Mucosa of descending colon (tissue), 3 donors: ENCODE results near the gene MRPL16. TPM values are rescaled to one million over a fixed set of nuclear protein-coding genes. Genes with fewer than 3 reads are reported as not detected.
"Not testable (repeated sequence)": the region's sequence is repeated elsewhere in the genome, so short reads cannot be mapped to it uniquely, and the experiment has no call there.

Experiments used
- ATAC-seq: fragments of 200-7000 bp; cut with Tn5 transposase; one replicate; pipeline ENCODE4 v1.9.1; 2020; ENCODE audit warnings: mild to moderate bottlenecking, moderate library complexity
- DNase-seq, 3 donors: peaks; one replicate each; pipeline ENCODE4 v3.0.0-alpha.2; 2020
- H3K36me3 ChIP-seq: fragments of 200-600 bp; one replicate; pipeline ENCODE4 v1.8.0; 2021; ENCODE audit warnings: low read depth, mild to moderate bottlenecking
- H3K4me1 ChIP-seq: fragments of 200-600 bp; one replicate; pipeline ENCODE4 v1.8.0; 2021; ENCODE audit warnings: low read depth, mild to moderate bottlenecking
- H3K4me3 ChIP-seq: fragments of 200-600 bp; one replicate; pipeline ENCODE4 v1.8.0; 2021; ENCODE audit warnings: mild to moderate bottlenecking
- H3K9me3 ChIP-seq: fragments of 200-600 bp; one replicate; pipeline ENCODE4 v1.8.0; 2021; ENCODE audit warnings: mild to moderate bottlenecking
- intact Hi-C, 2 donors: fragments of 100-400 bp; cut with DNase I in 1 of 2; cut with micrococcal nuclease in 1 of 2; formaldehyde crosslinking; loops; one replicate each; pipeline versions ENCODE4 v1.11.0 to v1.11.1; 2022; cut with DNase I, micrococcal nuclease
- total RNA-seq, 3 donors: library from RNA; stranded (reverse); fragmentation: NEBNext Ultra II Directional in 2 of 3; extraction: Animal tissue kit (Norgen Biotek cat#: 25700) in 2 of 3; gene quantifications; one replicate each; pipeline versions ENCODE4 v1.2.1 to v1.2.4, GENCODE V29; 2021 to 2023
- TF ChIP-seq, protein P1 (sequence below): fragments of 200-600 bp; IDR thresholded peaks from one replicate; pipeline ENCODE4 v1.8.0; 2022; ENCODE audit warnings: antibody characterized with exemption, mild to moderate bottlenecking
- donor health status: DM: no; HTN: no; CAD: no; lungs with moderate emphysema.
- donor health status: DM: no; HTN: no; CAD: no.
- donor health status: DM: no; HTN: yes; CAD: no.

The MRPL16 gene
- total RNA-seq, 3 donors from 2014 or later: 38.8 to 54.3 (median 51.5) TPM

DNA sequence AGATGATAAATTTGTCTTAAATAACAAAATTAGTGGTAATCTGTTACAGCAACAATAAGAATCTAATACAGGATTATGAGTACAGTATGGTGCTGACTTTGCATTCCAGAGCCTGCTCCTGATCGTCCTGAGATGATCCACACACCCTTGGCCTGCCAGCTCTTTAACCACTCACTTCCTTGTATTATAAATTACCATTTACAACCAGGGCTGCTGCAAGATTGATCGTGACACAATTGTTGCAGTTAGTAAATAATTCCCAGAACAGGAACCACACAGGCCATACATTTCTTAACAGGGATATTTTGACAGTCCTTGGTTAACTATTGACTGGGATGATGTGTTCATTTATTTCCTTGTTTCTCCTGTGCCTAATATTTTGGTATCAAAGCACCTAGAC lies 38.6 kb upstream of the MRPL16 start:
- intact Hi-C loops: no loop called here
- ATAC-seq (peak; percentile 95), DNase-seq (peak in 2 of 3 donors; percentile 49 to 70)
- Histone ChIP-seq H3K4me1 (no peaks in the 10 kb centered on the region), H3K9me3 (no peaks in the 10 kb centered on the region), H3K4me3 (no peak overlapping the region), H3K36me3 (no peaks in the 10 kb centered on the region)
- TF ChIP-seq, protein P1, sequence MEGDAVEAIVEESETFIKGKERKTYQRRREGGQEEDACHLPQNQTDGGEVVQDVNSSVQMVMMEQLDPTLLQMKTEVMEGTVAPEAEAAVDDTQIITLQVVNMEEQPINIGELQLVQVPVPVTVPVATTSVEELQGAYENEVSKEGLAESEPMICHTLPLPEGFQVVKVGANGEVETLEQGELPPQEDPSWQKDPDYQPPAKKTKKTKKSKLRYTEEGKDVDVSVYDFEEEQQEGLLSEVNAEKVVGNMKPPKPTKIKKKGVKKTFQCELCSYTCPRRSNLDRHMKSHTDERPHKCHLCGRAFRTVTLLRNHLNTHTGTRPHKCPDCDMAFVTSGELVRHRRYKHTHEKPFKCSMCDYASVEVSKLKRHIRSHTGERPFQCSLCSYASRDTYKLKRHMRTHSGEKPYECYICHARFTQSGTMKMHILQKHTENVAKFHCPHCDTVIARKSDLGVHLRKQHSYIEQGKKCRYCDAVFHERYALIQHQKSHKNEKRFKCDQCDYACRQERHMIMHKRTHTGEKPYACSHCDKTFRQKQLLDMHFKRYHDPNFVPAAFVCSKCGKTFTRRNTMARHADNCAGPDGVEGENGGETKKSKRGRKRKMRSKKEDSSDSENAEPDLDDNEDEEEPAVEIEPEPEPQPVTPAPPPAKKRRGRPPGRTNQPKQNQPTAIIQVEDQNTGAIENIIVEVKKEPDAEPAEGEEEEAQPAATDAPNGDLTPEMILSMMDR: no peak

DNA sequence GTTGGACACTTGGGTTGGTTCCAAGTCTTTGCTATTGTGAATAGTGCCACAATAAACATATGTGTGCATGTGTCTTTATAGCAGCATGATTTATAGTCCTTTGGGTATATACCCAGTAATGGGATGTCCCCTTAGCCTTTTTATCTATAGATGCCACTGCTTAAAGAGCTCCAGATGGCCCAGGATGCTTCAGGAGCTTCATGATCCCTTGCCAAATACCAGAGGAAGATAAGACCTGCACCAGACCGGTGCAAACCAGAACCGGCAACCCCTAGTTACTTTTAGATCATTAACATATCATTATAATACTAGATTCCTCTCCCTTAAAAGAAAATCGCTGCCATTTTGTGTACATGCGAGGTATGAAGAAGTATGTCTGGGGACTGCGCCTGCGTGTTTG lies 37.9 kb upstream of the MRPL16 start:
- ATAC-seq, H3K4me1 ChIP-seq, DNase-seq, H3K36me3 ChIP-seq, H3K9me3 ChIP-seq, intact Hi-C loops, H3K4me3 ChIP-seq: not testable (repeated sequence)

DNA sequence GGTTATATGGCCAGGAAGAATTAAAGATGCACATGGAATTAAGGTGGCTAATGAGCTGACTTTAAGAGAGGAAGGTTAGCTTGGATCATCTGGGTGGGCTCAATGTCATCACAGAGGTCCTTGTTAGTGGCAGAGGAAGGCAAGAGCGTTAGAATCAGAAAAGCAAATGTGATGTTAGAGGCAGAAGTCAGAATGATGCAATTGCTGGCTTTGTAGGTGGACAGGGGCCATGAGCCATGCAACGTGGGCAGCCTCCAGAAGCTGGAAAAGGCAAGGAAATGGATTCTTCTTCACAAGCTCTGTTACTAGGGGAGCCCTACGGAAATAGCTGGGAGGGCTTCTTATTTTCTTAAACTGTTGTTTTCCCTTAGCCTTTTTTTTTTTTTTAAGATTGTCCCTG lies 37.0 kb upstream of the MRPL16 start:
- ATAC-seq (no peak), DNase-seq (no peak)
- intact Hi-C loops: no loop called here
- no peaks in the 10 kb centered on the region for H3K36me3 ChIP-seq
- H3K4me1 ChIP-seq: no peaks in the 10 kb centered on the region
- TF ChIP-seq, protein P1: no peak
- H3K4me3 ChIP-seq: no peak overlapping the region
- no peaks in the 10 kb centered on the region for H3K9me3 ChIP-seq

DNA sequence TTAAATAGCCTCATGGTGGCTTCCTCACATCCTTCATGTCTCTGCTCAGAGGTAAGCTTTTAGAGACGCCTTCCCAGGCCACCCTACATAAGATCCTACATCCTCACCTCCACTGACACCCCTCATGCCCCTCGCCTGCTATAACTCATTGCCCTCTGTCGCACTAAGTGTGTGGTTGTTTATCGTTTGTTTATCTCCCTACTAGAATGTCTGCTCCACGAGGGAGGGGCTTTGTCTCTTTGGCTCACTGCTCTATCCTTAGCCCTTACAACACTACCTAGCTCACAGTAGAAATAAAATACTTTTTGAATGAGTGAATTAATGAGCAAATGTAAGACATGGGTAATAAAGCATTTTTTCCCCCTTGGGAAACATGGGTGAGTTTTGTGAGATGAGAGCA lies 36.0 kb upstream of the MRPL16 start:
- no peaks in the 10 kb centered on the region for H3K9me3 ChIP-seq
- ATAC-seq (no peak), DNase-seq (no peak)
- TF ChIP-seq, protein P1: no peak
- no peak overlapping the region for H3K4me3 ChIP-seq
- H3K36me3 ChIP-seq: no peaks in the 10 kb centered on the region
- no peaks in the 10 kb centered on the region for H3K4me1 ChIP-seq
- intact Hi-C loops: no loop called here

DNA sequence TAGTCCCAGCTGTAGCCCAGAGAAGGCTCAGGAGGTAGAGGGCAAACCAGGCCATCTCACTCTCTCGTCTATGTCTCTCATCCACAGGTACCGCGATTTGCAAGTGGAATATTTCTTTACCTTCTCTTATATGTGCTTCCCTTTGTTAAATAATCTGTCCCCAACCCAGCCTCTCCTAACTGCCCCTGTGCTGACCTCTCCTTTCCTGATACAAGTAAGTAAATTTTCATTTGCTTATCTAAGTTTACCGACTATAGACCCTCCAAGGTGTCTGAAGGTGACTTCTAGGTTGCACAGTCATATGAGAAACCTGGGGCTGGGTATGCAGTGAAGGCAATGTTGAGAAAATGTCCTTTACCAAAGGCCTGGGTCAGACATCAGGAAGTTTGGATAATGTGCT lies 34.8 kb upstream of the MRPL16 start, which contains the start of gene CBLIF:
TSS of gene CBLIF (minus strand) at position 101 of the 400 bp plus-strand sequence. CDS start at position 55, 46 bp downstream.
- ATAC-seq (no peak), DNase-seq (no peak)
- H3K4me3 ChIP-seq: no peak within 1 kb of the TSS
- H3K4me1 ChIP-seq: no peaks in the 10 kb centered on the region
- H3K9me3 ChIP-seq: no peaks in the 10 kb centered on the region
- intact Hi-C loops: no loop called here
- H3K36me3 ChIP-seq: no peaks in the 10 kb centered on the region
- TF ChIP-seq, protein P1: no peak

DNA sequence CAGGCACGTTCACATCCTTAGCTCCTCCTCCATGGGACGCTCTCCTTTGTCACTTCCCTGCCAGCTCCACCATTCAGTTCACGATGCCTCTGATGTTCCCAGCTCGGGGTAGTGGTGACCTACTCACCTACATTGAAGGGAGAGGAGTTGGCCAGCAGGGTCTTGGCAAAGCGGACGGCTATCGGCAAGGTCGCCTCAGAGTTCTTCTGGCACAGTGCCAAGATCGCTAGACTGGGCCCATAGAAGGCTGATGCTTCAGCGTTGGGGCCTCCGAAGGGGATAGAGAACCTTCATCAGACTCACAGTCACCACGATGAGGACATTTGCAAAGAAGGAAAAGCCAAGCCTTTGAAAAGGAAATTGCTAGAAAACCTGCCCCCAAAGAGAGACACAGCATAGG lies 31.7 kb upstream of the MRPL16 start:
- H3K4me3 ChIP-seq: no peak overlapping the region

More for the DNA sequence above, 31.7 kb upstream of the MRPL16 start:
- Histone ChIP-seq H3K36me3 (no peaks in the 10 kb centered on the region), H3K4me1 (no peaks in the 10 kb centered on the region), H3K9me3 (no peaks in the 10 kb centered on the region)
- intact Hi-C loops: no loop called here
- no peak for ATAC-seq
- DNase-seq: no peak
- TF ChIP-seq, protein P1: no peak
